Heart left ventricle (tissue), 13 donors: ENCODE measurements around the gene SCN8A.

ENCODE experiments used
- CTCF ChIP-seq, 12 donors: fragments of 200-600 bp; sonication (generic) in 4 of 12; IDR thresholded peaks; one replicate each; pipeline versions ENCODE4 v1.5.0 to v1.8.0; 2018 to 2022; ENCODE audit warnings: antibody characterized with exemption in 12 of 12, mild to moderate bottlenecking in 5 of 12
- POLR2A ChIP-seq, 2 donors: fragments of 450-650 bp; IDR thresholded peaks; one replicate each; pipeline ENCODE4 v1.6.1; 2017; ENCODE audit warnings: antibody characterized with exemption in 2 of 2, mild to moderate bottlenecking in 2 of 2, moderate library complexity in 2 of 2
- donor health status: ischemic (EF 13 %, LVEDD 7.1; RV severe dilation, severe dysfunction).
- donor health status: DM: no; HTN: yes; CAD: no.
- donor health status: DM: no; HTN: no; CAD: no.
- donor health status: ischemic (EF 25% LVEDD 6.9; RV normal size, moderate dysfunction).
- donor health status: ischemic (EF 25% LVEDD 5.7; RV mildly dilated, moderate dysfunction).
- donor health status: ischemic (EF 35%, LVEDD 5.7; RV mildly dilated, moderate dysfunction).
- donor health status: nonischemic (EF 11% LVEDD 7.7; RV severe dilation, severe dysfunction).
- donor health status: DM: yes; HTN: yes; CAD: no.
- donor health status: PGD.
- donor health status: ischemic (EF 29% LVEDD 5.4; RV normal size, mild dysfunction).
- donor health status: nonischemic (EF 23%, LVEDD 6.1; RV moderate dilation, normal function).

GRCh38 chr12:51699219-51699618 is 108.2 kb downstream of the SCN8A start:
- TF ChIP-seq POLR2A (IDR thresholded peaks at IDR 0.05) (no peak), CTCF (IDR thresholded peaks at IDR 0.05) (no peak)
